Measurements from ENCODE around the gene ZNF335.

DNA sequence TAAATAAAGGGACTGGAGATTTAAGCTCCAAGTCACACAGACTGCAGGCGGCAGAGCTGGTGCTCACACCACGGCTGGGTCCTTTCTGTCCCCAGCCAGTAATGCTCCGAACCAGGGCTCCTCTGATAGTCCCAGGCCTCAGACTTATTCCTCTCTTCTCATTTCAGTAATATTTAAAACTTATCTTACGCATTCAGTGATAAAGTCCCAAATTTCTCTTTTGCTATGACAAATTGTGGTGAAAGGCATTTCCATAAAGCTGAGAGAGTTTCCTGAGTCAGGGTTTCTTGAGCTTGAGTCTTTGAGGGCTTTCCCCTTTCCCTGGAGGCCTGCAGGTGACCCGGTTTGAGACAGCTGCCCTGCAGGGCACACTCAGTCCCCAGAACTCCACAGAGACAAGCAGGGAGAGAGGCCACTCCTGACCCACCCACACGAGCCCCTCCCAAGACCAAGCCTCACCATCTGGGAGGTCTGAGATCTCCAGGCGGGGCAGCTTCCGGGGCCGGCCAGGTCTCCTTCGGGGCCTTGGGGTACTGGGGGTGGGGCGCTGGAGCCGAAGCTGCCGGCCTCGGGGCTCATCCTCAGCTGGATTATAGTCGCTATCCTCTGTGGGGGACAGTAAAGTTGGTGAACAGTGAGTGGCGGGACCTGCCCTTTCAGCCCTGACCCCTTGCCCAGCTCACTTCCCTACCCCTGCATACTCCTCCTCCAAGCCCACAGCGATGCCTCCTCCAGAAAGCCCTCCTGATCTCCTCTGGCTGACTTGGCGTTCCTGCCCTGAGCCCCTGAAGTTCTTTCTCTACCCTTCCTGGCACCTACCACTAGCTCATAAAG is 6.6 kb downstream of the ZNF335 start:
- TF ChIP-seq, protein P1, sequence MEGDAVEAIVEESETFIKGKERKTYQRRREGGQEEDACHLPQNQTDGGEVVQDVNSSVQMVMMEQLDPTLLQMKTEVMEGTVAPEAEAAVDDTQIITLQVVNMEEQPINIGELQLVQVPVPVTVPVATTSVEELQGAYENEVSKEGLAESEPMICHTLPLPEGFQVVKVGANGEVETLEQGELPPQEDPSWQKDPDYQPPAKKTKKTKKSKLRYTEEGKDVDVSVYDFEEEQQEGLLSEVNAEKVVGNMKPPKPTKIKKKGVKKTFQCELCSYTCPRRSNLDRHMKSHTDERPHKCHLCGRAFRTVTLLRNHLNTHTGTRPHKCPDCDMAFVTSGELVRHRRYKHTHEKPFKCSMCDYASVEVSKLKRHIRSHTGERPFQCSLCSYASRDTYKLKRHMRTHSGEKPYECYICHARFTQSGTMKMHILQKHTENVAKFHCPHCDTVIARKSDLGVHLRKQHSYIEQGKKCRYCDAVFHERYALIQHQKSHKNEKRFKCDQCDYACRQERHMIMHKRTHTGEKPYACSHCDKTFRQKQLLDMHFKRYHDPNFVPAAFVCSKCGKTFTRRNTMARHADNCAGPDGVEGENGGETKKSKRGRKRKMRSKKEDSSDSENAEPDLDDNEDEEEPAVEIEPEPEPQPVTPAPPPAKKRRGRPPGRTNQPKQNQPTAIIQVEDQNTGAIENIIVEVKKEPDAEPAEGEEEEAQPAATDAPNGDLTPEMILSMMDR (IDR thresholded peaks at IDR 0.05): no peak
- no peak for TF ChIP-seq POLR2A (IDR thresholded peaks at IDR 0.05)
